ENCODE measurements around the gene TPRG1L. TPM values are rescaled to one million over a fixed set of nuclear protein-coding genes. Genes with fewer than 3 reads are reported as not detected.

TPRG1L gene
- total and polyA plus RNA-seq, 10 of the 15 experiments (the other 5 are each of a cell fraction or from before 2014, with no cell fraction given): 1.5 to 16.5 (median 8.0) TPM

- Histone ChIP-seq H2AFZ (ENCODE audit: control insufficient read depth, low read depth, low read length) (no peak overlapping the region), H3K79me2 (ENCODE audit: control insufficient read depth, insufficient read depth, low read length) (peaks cover 73% of the 10 kb centered on the region), H3K4me3 (peak overlapping the region; percentile 40; the same call in 1 of the 2 replicates), H3K27ac (ENCODE audit: control insufficient read depth, insufficient read depth) (peak overlapping the region; percentile 89), H4K20me1 (ENCODE audit: control insufficient read depth, insufficient read depth) (no peaks in the 10 kb centered on the region; the same call in 1 of the 2 replicates), H3K4me1 (ENCODE audit: control insufficient read depth, insufficient read depth, low read length) (peaks cover 77% of the 10 kb centered on the region), H3K4me2 (ENCODE audit: control insufficient read depth, insufficient read depth) (peak overlapping the region; percentile 92), H3K27me3 (replicated peaks in 1 of 2; ENCODE audit: control insufficient read depth in 2 of 2, insufficient read depth in 2 of 2, low read length in 1 of 2) (no peaks in the 10 kb centered on the region), H3K9ac (ENCODE audit: control insufficient read depth, insufficient read depth, low read length) (peak overlapping the region; percentile 49; the same call in 1 of the 2 replicates), H3K9me3 (replicated peaks; ENCODE audit: control insufficient read depth, insufficient read depth, low read length) (no peaks in the 10 kb centered on the region), H3K36me3 (ENCODE audit: control insufficient read depth in 2 of 2, insufficient read depth in 2 of 2, low read length in 1 of 2) (peaks cover 0 to 11% of the 10 kb centered on the region in 2 experiments; a peak in 3 of 4 replicates)
- SMC1A ChIA-PET (ENCODE audit: uncharacterized antibody, unreplicated experiment): interaction anchor here (0.9 to 3.2 kb wide), 6 partner anchors 11 to 55 kb away, joined by 3 to 54 read pairs (median 6); partner anchors contain the start of genes TP73 and WRAP73
- ATAC-seq (peak; percentile 67), DNase-seq (ENCODE audit: low read depth, low spot score) (peak; percentile 93), FAIRE-seq (peak; percentile 87)
- BruUV-seq (replicated peaks): no TSS peak
- under 1% methylated on average over 20 of the region's 22 CpGs for WGBS (ENCODE audit: insufficient coverage, insufficient replicate concordance, low lambda C conversion rate, missing lambda C conversion rate)
- RAD21 ChIA-PET (ENCODE audit: unreplicated experiment): interaction anchor here (0.6 to 3.8 kb wide), 13 partner anchors 11 to 1091 kb away, joined by 3 to 80 read pairs (median 5); partner anchors contain the start of genes TP73 and WRAP73
- POLR2A ChIA-PET: interaction anchor here (1.1 to 3.9 kb wide), 4 partner anchors 11 to 28 kb away, joined by 3 to 71 read pairs (median 39); partner anchors contain the start of genes TP73 and WRAP73
- CTCF ChIA-PET: interaction anchor here (1.1 to 3.8 kb wide), 10 partner anchors 11 to 117 kb away, joined by 3 to 63 read pairs (median 6); partner anchors contain the start of genes TP73 and WRAP73
- in situ Hi-C loops (cut with MboI): no loop called here
- intact Hi-C loops (cut with micrococcal nuclease; ENCODE audit: unreplicated experiment): loop anchor here (1.0 kb wide), 2 partner anchors 10 to 21 kb away; no protein-coding TSS in a partner anchor
- TF ChIP-seq REST (IDR thresholded peaks at IDR 0.05; ENCODE audit: low read depth, low read length) (no peak), RFX5 (IDR thresholded peaks at IDR 0.05; ENCODE audit: low read depth, low read length) (no peak; the same call in 1 of the 2 replicates), SUPT20H (IDR thresholded peaks at IDR 0.05; ENCODE audit: borderline replicate concordance, control insufficient read depth, low read depth, low read length) (no peak), CBFB (IDR thresholded peaks at IDR 0.05; ENCODE audit: low read depth) (peak; percentile 88), YY1 (IDR thresholded peaks at IDR 0.05; ENCODE audit: low read depth, low read length) (0 out of 2 replicates have a peak, but pooled peaks have one; percentile 69), TCF7 (IDR thresholded peaks at IDR 0.05; ENCODE audit: borderline replicate concordance) (no peak), SP1 (IDR thresholded peaks at IDR 0.05; ENCODE audit: low read depth, low read length) (peak; percentile 87), CEBPZ (IDR thresholded peaks at IDR 0.05; ENCODE audit: low read depth, low read length) (no peak), ZNF622 (IDR thresholded peaks at IDR 0.05) (no peak), ZNF24 (IDR thresholded peaks at IDR 0.05) (0 out of 2 replicates have a peak, but pooled peaks have one; percentile 24), MTA3 (IDR thresholded peaks at IDR 0.05; ENCODE audit: borderline replicate concordance, low read length) (no peak), NFYB (IDR thresholded peaks at IDR 0.05; ENCODE audit: insufficient read depth, low read depth, low read length) (no peak), E2F4 (IDR thresholded peaks at IDR 0.05; ENCODE audit: low read depth, low read length) (0 out of 2 replicates have a peak, but pooled peaks have one; percentile 24), HCFC1 (IDR thresholded peaks at IDR 0.05; ENCODE audit: low read length) (no peak)
Observed at GRCh38 chr1:3676581-3677470, 52.0 kb downstream of the TPRG1L start.

Data from GM12878 (cell line).